GM19023 (cell line): ENCODE measurements around the gene ATG16L2.

Experiments
- ATAC-seq: cut with Tn5 transposase; IDR thresholded peaks from one replicate; pipeline ENCODE4 v1.9.1; 2021; ENCODE audit warnings: mild to moderate bottlenecking, moderate library complexity; ENCODE audit not compliant: unreplicated experiment

Gene ATG16L2, protein sequence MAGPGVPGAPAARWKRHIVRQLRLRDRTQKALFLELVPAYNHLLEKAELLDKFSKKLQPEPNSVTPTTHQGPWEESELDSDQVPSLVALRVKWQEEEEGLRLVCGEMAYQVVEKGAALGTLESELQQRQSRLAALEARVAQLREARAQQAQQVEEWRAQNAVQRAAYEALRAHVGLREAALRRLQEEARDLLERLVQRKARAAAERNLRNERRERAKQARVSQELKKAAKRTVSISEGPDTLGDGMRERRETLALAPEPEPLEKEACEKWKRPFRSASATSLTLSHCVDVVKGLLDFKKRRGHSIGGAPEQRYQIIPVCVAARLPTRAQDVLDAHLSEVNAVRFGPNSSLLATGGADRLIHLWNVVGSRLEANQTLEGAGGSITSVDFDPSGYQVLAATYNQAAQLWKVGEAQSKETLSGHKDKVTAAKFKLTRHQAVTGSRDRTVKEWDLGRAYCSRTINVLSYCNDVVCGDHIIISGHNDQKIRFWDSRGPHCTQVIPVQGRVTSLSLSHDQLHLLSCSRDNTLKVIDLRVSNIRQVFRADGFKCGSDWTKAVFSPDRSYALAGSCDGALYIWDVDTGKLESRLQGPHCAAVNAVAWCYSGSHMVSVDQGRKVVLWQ

DNA sequence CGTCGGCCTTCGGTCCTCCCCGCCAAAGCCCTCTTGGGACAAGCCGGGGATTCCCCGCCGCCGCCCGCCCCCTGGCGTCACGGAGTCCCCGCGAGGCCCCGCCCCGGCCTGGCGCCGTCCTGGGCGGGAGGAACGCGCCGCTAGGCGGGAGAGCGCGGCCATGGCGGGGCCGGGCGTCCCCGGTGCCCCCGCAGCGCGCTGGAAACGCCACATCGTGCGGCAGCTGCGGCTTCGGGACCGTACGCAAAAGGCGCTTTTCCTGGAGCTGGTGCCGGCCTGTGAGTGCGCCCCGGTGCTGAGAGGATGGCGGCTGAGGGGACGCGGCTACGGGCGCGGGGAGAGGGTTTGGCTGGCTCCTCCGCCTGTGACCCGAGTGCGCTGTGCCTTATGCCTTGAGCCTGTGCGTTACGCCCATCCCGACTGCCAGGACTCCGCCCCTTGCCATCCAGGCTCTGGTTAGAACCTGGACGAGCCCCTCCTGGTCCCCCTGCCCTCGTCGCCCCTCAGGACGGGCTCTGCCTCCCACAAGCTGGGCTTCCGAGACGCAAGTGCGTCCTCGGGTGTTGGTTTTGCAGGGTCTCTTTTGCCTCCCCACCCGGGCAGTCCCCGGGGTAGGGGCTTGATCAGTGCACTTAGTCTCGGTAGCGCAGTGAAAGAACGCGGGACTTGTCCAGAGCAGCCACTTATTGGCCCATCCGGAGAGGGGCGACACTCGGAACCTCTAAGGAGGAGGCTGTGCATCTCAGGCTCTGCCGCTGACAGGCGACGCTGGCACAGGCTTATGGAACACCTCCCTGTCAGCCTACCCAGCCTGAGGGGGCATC, at the start of gene ATG16L2:
Gene ATG16L2, plus strand, starts transcription at position 126 of the 824 bp plus-strand sequence. Its CDS starts 35 bp downstream, at position 161.
- ATAC-seq, result peak; percentile 57

DNA sequence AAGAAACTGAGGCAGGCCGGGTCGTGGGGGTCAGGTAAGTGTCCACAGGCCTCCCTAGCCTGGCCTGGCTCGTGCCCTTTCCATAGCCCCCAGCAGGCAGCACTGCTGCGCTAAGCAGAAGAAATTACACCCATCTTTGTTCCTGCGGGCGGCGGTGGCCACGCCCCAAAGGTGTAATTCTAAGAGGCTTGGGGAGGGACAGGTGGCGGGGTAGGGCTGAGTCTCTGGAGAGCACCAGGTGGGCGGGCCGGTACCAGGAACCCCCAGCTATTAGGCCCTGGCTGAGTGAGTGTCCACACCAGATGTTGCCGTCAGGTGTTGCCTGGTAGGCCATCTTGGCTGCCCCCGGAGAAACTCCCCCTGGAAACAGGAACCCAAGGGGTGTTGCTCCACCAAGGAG, 49.7 kb upstream of the ATG16L2 start:
- no peak for ATAC-seq

DNA sequence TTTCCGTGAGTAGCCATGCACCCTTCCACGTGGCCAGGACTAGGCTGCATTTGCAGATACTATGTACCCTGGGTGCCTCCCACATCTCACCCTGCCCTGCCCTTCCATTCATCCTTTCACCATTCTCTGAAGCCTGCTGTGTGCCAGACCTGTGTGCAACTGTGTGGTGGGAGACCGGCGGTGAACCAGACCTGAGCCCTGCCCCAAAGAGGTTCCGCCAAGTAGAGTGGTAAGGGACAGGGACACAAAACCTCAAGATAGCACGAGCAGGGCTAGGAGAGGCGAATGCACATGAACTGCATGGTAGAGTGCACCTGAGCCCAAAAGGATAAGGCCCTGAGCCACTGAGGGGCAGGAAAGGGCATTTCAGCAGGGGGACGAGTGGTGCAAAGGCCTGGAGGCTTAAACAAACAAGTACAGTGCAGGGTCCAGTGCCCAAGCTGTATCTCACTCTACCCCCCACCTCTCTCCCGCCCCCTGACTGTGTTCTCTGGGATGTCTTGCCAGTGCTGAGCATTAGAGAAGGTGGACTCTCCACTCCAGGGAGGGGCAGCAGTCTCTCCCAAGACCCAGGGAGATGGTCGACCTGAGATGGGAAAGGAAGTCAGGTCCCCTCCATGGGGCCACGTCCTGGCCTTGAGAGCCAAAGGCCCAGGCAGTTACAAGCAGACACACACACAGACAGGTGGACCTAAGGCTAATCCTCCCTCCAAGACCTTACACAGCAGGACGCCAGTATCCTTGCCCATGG, 47.9 kb upstream of the ATG16L2 start:
- no peak for ATAC-seq

DNA sequence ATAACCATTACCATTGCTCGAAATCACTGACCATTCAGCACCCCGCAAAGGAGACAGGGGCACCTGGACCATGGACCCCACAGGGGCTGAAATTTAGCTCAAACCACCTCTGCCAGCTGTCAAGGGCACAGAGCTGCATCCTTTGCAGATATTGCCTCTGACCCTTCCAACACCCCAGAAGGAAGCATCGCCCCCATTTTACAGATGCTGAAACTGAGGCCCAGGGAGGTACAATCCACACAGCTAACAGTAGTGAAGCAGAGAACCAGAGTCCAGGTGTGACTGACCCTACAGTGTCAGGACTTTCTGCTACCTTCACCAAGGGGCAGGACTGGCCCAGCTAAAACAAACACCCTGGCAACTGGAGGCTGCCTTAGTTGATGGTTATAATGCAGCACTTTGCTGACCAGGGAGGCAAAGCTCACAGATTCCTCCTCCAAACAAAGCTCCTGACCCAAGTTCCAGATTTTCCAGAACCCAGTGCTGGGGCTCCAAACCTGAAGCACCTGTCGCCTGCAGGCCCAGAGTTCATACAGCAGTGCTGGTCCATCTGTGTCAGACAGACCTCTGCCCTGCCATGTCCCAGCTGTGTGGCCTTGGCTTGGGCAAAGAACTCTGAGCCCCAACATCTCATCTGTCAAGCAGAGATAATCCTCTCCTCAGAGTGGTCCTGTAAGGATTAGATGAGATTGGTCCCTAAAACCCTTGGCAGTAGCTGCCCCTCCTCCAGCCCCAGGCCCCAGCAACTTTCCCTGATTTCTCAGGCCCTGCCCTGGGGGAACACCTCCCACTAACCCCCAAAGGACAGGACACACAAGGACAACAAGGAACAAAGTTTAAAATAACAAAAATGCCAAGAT, 46.8 kb upstream of the ATG16L2 start:
- ATAC-seq, result no peak

DNA sequence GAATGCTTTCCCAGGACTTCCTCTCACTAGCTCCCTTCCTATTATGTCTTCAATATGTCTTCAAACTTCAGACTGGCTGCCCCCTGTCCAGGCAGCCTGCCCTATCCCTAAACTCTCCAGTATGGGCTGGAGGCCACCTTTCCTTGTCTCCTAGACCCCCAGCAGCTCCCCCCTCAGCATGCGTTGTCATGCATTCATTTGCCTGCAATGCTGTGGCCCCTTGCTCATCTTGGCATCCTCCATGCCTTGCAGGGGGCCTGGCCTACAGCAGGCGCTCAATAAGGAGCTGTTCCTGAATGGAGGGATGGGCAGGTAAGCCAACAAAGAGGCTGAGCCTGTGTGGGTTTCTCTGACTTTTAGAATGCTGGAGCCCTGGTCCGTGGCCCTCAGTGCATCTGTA, 45.6 kb upstream of the ATG16L2 start:
- no peak for ATAC-seq

DNA sequence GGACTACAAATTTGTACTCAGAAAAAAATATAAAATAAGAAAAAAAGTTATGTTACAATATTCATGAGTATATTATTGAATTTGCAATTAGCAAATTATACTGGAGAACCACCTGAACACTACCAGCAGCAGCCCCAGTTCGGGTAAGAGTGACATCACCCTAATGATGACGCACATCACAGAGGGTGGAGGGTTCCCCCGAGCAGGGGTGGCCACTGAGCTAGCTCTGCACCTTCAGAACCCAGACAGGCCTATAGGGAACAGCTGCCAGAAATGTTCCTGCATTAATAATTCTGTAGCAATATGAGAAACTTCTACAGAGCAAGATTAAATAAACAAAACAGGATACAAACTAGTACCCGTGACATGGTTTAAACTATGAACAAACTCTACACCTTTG, 44.5 kb upstream of the ATG16L2 start:
- no peak for ATAC-seq

DNA sequence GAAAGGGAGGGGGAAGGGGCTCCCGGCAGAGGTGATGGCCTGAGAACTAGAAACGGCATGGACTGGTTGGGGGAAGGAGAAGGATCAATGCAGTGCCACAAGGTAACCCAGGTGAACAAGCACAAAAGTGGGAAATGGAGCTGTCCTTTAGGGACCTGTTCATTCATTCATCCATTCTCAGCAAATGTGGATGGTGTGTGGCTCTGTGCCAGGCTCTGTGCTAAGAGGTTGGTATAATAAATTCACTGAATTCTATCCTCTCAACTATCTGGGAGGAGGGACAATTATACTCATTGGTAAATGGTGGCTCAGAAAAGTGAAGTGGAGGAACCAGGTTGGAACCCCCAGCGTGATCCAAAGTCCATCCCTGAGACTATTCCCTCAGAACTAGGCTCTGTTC, 43.4 kb upstream of the ATG16L2 start:
- ATAC-seq, result no peak

DNA sequence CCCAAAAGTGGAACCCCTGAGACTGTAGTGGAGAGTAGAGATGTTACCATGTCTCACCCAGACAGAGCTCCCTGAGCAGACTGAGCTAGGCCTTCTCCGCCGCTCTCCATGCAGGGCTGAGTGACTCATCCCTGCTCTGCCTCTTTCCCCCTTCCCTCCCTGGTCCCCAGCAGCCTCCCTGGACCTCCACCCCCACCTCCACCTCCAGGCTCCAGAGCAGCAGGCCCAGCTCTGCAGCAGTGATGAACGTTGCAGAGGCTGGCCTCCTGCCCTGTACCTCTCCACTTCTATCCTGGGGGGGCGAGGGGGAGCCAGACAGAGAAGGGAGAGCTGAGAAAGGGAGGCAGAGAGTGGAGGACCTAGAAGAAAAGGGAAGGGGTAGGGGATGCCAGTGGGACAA, 42.7 kb upstream of the ATG16L2 start:
- no peak for ATAC-seq

DNA sequence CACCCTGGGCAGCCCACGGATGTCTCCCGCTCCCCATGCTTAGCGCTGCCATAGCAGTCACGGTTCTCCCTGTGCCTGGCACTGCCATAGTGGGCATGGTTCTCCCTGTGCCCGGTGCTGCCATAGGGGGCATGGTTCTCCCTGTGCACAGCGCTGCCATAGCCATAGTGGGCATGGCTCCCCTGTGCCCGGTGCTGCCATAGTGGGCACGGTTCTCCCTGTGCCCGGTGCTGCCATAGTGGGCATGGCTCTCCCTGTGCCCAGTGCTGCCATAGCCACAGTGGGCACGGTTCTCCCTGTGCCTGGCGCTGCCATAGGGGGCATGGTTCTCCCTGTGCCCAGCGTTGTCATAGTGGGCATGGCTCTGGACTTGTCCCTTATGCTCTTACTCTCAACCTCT, 42.2 kb upstream of the ATG16L2 start:
- no peak for ATAC-seq

DNA sequence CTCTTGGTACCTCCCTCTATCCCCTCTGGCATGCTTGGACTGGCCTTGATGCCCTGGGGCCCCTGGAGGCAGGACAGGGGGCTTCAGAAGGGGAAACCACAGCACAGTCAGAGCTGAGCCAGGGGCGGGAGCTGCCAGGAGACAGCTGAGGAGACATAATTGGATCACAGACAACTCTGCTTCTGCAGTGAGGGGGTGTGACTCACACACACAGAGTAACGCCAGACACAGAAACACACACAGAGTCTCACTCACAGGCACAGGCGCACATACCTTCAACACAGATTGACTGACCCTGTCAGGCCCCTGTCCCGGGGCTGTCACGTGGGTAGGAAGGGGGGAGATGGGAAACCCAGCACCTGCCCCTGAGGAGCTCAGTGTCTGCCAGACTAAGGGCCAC, 40.9 kb upstream of the ATG16L2 start:
- no peak for ATAC-seq

DNA sequence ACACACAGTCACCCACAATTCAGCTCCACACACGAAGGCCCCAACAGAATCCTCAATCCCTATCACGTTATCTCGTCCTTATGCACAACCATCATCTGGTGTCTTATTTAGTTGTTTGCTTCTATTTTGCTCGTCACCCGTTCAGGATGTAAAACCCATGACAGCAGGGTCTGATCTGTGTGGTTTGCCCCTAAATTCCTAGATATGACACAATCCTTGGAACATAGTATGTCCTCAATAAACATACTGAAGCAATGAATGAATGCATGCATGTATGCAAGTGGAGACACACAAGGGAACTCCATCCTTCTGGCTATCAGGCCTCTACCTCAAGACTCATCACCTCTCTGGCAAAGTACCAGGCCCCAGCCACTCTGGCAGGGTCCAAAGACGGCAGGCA, 40.5 kb upstream of the ATG16L2 start:
- no peak for ATAC-seq

DNA sequence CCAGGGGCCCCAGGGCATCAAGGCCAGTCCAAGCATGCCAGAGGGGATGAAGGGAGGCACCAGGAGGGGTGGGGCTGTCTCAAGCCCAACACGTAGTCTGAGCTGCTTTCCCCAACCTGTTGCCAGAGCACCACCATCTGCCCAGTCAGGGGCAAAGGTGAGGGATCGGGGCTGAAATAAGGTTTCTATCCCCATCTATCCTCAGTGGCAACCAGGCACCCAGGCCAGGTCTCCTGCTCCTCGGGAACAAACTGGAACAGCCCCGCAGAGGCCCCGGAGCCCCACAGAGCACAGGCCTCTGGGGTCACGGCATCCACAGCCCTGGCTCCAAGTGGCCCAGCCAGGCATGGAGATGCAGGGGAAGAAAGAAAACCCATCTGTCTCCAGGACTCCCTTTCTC, 39.7 kb upstream of the ATG16L2 start:
- no peak for ATAC-seq

DNA sequence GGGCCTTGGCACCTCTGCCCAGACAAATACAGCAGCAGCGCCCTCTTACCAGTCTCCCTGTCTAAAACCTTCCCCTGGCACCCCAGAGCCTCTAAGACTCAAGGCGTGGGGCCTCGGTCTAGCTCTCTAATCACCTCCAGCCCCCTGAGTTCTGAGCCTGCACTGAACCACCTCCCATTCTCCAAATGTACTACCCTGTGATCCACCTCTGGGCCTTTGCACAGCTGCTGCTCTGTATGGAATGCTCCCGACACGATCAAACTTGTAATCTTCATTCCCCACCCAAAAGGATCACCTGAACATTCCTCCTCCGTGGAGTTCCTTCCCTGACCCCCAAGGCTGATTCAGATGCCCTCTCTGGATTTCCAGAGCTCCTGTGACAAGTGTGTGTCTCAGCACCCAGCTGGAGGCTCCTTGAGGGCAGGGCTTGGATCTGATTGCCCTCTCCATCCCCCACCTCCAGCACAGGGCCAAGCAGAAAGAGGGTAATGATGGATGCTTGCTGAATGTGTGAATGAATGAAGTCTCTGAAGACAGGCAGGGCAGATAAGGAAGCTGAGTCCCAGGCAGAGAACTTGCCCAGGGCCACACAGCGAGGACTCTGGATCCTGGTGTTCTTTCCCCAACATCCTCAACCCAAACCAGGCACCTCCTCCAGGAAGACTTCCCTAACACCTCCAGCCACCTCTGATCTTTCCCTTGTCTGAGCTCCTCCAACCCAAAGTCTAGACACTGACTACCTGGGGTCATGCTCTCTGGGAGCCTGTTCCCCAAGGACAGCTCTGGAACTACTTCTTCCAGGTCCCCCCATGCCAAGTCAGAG, 38.7 kb upstream of the ATG16L2 start:
- ATAC-seq, result no peak

DNA sequence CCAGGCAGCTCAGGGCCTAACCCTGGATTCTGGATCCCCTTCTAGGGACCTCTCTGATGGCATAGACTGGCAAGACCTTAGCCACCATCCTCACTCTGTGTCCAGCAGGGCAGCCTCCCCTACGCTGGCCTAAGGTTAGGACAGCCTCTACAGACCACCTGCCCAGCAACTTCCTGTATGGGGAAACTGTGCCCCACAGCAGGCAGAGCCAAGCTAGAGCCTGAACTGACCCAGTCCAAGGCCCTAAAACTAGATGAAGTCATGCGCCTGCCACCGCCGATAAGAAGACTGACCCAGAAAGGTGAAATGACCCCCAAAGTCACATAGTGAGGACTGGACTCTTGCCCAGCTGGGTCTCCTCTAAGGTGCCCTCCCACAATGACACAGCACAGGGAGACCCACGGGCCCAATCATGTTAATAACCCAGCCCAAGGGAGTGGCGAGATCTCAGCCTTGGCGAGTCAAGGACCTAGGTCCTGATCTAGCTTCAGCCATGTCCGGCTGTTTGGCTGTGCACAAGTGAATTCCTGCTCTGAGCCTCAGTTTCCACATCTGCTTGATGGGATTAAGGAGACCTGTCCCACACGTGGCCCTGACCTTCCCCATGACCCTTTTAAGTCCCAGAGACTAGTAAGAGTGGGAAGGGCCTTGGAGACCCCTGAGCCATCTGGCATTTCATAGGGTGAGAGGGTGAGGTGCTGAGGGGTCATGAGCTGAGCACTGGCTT, 37.9 kb upstream of the ATG16L2 start:
- no peak for ATAC-seq

DNA sequence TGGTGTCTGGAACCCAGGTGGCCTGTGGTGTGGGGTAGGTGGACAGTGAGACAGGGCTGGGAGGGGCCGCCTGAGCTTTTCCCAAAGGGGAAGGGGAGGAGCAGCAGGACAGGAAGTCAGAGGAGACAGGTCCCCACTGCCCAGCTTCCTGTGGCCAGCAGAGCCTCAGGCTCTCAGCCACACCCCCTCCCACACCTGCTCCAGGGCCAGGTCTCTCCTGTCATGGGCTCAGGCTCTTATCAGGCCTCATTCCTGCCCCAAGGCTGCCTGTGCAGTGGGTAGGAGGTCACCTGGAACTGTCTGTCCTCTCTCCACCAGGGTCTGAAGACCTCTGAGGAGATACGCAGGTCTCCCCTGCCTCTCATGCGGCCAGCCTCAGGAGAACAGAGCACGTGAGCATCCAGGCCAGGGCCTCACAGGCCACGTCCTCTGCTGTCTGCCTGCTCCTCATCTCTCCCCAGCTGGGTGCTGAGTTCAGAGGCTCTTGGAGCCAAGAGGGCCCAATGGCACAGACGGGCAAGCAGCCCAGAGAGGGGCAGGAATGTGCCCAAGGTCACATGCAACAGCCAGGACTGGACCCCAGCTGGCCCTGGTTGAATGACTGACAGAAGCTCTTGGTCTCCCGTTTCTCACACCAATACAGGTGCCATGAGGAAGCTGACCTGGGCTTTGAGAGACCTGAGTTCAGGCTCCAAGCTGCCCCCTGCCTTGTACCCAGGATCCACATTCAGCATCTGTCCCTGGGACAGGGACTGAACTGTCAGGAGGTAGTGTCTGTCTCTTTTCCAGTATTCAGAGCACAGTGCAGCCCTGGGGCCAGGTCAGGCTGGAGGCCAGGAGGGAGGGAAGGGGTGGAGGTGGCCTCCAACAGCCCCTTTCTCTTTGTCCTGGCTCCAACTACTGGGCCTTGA, 37.1 kb upstream of the ATG16L2 start:
- ATAC-seq, result no peak

DNA sequence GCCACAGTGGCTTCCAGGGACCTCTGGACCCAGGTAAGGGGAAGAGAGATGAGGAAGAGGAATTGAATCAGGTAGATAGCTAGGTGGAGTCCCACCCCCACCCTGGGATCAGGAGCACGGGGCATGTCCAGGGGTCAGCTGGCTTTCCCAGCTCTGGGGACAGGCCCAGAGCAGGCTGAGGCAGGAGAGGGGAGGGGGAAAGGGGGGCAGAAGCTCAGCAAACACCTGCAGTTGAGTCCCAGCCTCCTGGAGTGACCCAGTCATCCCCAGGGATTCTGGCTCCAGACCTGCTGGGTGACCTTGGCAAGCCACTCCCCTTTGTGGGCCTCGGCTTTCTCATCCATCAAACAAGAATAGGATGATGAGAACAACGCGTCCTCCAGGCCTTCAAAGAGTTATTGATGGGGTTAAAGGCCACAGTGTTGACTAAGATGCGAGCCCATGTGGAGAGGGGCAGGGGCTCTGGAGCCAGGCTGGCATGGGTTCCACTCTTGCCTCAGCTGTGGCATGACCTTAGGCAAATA, 36.4 kb upstream of the ATG16L2 start:
- no peak for ATAC-seq
